T-helper 2 cell (primary cell): Measurements from ENCODE around the gene PLCL1.
A peak's percentile ranks its signal among the peaks of the same experiment; 100 is the strongest.

Source experiments
- DNase-seq, 5 experiments: peaks; one replicate each; pipeline versions ENCODE4 v3.0.0 to v3.0.0-alpha.2; 2012 to 2022

The PLCL1 gene

DNA sequence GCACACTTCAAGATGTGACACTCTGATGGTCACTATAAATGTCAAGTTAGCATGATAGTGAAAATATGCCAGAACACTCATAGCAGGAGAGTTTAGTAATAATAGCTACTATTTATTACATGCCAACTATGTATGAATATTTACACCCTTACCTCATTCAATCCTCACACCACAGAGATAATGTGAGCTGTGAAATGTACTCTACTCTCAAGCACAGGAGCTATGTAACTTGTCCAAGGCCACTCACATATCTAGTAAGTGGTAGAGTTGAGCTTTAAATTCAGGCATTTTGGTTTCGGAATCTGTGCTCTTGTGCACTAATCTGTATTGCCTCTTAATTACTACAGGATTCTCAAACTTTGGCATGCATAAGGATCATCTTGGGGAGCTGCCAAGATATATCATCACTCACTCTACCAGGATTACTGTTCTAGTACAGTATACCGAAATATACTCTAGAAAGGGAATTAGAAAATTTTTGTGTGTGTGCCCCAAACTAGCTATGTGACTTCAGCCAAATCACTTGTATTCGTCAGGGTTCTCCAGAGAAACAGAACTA is 154.3 kb downstream of the PLCL1 start:
- no peak for DNase-seq

DNA sequence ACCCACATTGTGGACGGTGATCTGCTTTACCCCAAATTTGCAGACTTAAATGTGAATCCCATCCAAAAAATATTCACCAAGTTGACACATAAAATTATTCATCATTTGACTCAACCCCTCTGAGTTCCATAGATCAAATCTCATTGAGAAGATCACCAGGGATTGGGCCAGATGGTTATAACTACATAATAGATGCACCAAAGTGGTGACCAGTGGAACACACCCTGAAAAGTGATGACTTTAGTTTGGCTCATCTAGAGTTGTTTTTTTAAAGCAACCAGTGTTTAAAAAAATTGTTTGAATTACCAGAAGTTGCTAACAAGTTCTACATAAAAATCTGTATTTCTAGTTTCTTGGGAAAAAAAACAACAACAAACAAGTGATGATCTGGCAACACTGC is 155.0 kb downstream of the PLCL1 start:
- DNase-seq = no peak

GRCh38 chr2:197960786-197961185 is 156.4 kb downstream of the PLCL1 start:
- DNase-seq = no peak

- DNase-seq = no peak
These were observed 160.3 kb downstream of the PLCL1 start for GRCh38 chr2:197964720-197965119.

- no peak for DNase-seq
These were observed 161.4 kb downstream of the PLCL1 start for GRCh38 chr2:197965756-197966155.

- DNase-seq = no peak
These were observed 165.0 kb downstream of the PLCL1 start for GRCh38 chr2:197969391-197969893.

DNA sequence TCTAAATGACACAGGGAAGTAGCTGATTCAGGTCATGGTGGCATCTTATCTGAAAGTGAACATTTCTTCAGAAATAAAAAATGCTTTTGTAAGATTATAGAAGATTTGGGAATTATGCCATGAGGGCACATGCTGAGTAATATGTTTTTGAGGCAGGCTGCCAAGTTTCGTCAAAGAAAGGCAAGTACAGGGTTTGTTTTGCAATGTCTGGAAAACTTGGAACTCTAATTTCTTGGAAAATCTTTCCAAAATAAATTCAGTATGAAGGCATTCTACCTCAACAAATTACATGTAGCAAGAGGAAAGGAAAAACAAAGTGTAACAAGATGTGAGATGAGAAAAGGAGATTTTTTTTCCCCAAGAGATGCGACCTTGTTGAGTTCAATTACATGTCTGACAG is 167.7 kb downstream of the PLCL1 start:
- DNase-seq = no peak

DNA sequence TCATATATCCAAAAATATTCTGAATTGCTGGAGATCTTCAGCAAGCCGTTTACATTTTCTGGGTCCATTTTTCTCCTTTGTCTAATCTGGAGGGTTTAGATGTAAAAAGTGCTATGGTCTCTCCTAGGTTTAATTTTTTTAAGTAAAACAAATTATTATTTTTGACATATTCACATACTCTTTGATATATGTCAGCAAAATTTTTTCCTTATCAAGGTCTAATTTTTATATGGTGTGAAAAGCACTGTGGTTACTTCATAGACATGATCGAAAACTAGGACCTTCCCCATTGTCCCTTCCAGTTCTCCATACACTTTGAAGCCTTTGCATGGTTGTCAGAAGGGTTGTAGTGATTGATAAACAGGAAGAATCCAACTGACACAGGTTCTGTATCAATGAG is 168.2 kb downstream of the PLCL1 start:
- no peak for DNase-seq

DNA sequence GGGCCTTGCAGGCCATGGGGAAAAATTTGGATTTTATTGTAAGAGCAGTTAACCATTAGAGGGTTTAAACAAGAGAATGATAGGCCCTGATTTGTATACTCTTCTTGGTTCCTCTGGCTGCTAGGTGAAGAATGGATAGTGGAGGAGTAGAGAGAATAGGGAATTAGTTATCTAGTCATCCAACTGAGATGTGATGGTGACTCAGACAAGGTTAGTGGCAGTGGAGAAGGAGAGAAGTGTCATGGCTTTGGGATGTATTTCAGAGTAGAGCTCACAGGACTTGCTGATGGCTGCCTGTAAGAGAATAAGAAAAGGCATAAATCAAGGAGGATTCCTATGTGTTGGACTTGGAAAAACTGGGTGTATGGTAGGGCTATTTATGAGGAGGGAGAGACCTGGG is 169.4 kb downstream of the PLCL1 start:
- no peak for DNase-seq

DNA sequence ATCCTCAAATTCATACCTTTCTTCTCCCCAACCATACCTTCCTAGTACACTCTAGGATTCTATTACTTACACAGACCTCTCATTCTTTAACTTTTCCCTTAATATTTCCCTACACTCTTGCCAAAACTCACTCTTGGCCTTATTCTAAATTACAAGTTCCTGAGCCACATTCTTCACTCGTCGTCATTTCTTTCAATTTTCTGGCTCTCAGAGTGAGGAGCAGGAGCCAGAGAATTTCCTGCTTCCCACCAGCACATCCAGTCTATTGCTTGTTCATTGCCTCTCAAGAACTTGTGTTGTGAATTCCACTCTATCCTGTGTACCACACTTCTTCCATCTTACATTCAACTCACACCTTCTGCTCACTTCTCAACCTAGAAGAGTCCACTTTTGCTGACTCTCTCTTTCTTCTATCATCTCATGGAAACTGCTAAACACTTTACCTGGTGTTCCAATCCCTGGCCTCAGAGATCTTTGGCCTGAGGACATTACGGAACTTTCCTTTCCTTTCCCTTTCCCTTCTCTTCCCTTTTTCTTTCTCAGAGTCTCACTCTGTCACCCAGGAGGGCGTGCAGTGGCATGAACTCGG is 171.6 kb downstream of the PLCL1 start:
- DNase-seq = no peak

GRCh38 chr2:197978971-197979370 is 174.6 kb downstream of the PLCL1 start:
- DNase-seq = no peak

GRCh38 chr2:197982565-197982964 is 178.2 kb downstream of the PLCL1 start:
- no peak for DNase-seq

- DNase-seq = no peak
These were observed 180.7 kb downstream of the PLCL1 start for GRCh38 chr2:197985029-197985638.

DNA sequence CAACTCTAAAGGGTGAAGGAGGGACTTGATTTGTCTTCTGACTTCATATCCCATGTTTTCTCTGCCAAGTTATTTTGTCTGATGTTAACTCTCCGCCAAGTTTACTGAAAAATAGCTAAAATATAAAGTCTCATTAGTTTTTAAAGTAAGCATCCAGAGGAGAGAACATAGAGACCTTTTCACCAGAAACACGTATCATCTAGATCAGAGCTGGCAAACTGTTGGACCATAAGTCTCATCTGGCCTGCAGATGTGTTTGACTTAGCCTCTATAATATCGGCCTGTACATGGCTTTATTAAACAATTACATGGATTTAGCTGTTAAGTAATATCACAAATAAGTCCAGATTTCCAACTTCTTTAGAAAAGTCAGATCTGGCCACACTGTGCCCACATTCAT is 182.6 kb downstream of the PLCL1 start:
- no peak for DNase-seq

DNA sequence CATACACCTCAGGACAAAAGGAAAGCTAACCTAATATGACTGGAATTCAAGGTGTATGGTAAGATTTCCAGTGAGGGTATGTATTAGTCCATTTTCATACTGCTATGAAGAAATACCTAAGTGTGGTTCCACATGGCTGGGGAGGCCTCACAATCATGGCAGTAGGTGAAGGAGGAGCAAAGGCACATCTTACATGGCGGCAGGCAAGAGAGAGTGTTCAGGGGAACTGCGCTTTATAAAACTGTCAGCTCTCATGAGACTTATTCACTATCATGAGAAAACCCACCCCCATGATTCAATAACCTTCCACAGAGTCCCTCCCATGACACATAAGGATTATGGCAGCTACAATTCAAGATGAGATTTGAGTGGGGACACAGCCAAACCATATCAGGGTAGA is 186.0 kb downstream of the PLCL1 start:
- no peak for DNase-seq

DNA sequence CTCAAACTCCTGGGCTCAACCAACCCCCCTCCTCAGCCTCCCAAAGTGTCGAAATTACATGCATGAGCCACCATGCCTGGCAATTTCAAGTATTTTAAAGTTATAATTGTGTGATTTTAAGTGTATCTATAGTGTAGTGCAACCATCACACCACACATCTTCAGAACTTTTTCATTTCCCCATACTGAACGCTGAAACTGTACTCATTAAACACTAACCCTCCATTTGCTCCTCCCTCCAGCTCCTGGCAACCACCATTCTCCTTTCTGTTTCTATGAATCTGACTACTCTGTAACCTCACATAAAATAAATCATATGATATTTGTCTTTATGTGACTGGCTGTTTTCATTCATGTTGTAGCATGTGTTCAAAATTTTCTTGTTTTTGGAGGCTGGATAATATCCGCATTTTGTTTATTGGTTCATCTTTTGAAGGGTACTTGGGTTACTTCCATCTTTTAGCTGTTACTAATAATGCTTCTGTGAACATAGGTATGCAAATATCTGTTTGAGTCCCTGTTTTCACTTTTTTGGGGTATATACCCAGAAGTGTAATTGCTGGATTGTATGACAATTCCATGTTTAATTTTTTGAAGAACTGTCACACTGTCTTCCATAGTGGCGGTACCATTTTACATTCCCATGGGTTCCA is 188.2 kb downstream of the PLCL1 start:
- no peak for DNase-seq

- DNase-seq = no peak
These were observed 189.0 kb downstream of the PLCL1 start for GRCh38 chr2:197993363-197993762.

DNA sequence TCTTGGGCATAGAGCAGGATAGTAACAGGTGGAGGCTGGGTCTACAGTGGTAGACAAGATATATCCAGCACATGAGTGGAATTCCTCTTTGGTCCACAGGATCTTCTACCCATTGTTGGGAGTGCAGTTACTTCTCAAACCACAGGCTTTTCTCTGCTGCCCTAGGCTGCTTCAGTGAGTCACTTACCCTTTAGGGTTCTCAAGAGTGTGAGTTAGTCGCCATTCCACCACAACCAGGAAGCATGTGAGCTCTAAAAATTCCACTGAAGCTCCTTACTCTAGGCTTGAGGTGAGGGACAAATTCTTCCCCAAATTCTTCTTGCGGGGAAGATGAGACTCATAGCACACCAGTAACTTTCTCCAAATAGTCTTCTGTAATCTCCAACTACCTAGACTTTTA is 189.4 kb downstream of the PLCL1 start:
- no peak for DNase-seq

GRCh38 chr2:197994751-197995150 is 190.4 kb downstream of the PLCL1 start:
- DNase-seq = no peak

DNA sequence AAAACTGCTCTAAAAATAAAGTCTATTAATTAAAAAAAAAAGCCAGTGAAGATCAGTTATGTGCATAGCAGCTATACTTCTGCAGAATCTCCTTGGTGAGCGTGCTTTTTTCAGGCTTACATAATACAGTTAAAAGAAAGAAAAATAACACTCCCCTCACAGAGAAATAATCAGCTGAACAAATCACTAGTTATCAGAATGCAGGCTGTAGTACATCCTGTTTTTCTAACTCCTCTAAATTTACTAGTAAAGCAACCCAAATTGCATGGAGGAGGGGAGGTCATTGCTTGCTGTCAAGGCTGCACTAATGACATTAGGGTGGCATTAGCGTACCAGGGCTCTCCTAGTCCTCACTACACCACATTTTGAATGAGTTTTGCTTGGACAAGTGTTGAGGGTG is 192.2 kb downstream of the PLCL1 start:
- peak in 1 of 5 experiments; percentile 63 for DNase-seq

GRCh38 chr2:197997083-197997541 is 192.7 kb downstream of the PLCL1 start:
- DNase-seq = no peak

DNA sequence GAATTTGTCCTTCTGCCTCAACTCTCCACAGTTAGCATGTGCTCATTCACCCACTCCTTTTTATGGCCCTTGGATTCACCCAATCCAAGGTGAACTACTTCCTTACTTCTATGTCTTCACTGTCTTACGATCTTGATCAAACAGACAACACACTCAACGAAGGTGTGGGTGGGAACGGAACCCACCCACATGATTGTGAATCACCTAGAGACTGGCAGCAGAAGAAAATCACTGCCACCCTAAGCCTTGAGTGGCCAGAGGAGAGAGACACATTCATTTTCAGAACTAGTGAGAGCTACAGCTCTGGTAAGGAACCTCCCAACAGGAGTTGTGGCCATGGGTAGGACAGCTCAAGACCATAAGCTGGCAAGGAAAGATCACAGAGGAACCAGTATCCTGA is 194.3 kb downstream of the PLCL1 start:
- DNase-seq = no peak

DNA sequence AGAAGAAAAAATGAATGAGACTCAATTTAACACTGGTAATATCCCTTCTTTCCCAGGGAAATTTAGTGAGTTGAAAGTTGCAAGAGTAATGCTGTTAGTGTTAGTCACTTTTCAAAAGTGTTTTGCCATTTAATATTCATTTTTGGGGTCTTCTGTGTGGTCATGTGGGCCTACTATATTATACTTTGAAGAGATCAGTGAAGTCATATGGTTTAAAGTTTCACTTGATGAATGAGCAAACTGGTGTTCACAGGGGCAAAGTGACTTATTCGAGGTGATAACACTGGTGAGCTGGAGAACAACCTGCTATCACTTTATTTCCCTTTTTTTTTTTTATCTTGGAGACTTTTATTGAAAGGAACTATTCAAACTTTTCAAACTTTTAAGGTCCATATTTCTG is 196.0 kb downstream of the PLCL1 start:
- DNase-seq = no peak

GRCh38 chr2:198004173-198004572 is 199.8 kb downstream of the PLCL1 start:
- peak in 1 of 5 experiments; percentile 56 for DNase-seq
